Neural cell (in vitro differentiated cells): ENCODE data around the gene CLTRN.

Experiments used
- EZH2 ChIP-seq: fragments of 200-600, 300-800 bp; shearing (Covaris generic), sonication (generic); IDR thresholded peaks from 2 replicates; pipeline ENCODE4 v1.6.1; 2014; ENCODE audit warnings: antibody characterized with exemption, low read length, borderline replicate concordance, mild to moderate bottlenecking; ENCODE audit not compliant: insufficient read depth, poor library complexity, severe bottlenecking
- MXI1 ChIP-seq: fragments of 450-650 bp; conservative IDR thresholded peaks from 2 replicates; pipeline ENCODE4 v1.6.1; 2014; ENCODE audit warnings: antibody characterized with exemption, mild to moderate bottlenecking; ENCODE audit not compliant: poor library complexity, severe bottlenecking
- SMC3 ChIP-seq: fragments of 450-650 bp; conservative IDR thresholded peaks from 2 replicates; pipeline ENCODE4 v1.6.1; 2014; ENCODE audit warnings: antibody characterized with exemption, mild to moderate bottlenecking, moderate library complexity; ENCODE audit not compliant: poor library complexity
- TAF1 ChIP-seq: IDR thresholded peaks from 2 replicates; pipeline ENCODE4 v1.6.1; 2012; ENCODE audit warnings: low read depth
- TF ChIP-seq, protein P1 (sequence below): fragments of 450-650 bp; IDR thresholded peaks from 2 replicates; pipeline ENCODE4 v1.5.1; 2014; ENCODE audit warnings: antibody characterized with exemption, mild to moderate bottlenecking, moderate library complexity; ENCODE audit not compliant: poor library complexity, severe bottlenecking

GRCh38 chrX:15663439-15663838 lies 1.2 kb downstream of the CLTRN start:
- TF ChIP-seq, protein P1, sequence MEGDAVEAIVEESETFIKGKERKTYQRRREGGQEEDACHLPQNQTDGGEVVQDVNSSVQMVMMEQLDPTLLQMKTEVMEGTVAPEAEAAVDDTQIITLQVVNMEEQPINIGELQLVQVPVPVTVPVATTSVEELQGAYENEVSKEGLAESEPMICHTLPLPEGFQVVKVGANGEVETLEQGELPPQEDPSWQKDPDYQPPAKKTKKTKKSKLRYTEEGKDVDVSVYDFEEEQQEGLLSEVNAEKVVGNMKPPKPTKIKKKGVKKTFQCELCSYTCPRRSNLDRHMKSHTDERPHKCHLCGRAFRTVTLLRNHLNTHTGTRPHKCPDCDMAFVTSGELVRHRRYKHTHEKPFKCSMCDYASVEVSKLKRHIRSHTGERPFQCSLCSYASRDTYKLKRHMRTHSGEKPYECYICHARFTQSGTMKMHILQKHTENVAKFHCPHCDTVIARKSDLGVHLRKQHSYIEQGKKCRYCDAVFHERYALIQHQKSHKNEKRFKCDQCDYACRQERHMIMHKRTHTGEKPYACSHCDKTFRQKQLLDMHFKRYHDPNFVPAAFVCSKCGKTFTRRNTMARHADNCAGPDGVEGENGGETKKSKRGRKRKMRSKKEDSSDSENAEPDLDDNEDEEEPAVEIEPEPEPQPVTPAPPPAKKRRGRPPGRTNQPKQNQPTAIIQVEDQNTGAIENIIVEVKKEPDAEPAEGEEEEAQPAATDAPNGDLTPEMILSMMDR, result no peak
- TF ChIP-seq EZH2, result no peak
- no peak for TF ChIP-seq MXI1
- TF ChIP-seq SMC3, result no peak
- TF ChIP-seq TAF1, result no peak
